WI38 (cell line): ENCODE results near the gene NUP160.
"Not testable (repeated sequence)": the region's sequence is repeated elsewhere in the genome, so short reads cannot be mapped to it uniquely, and the experiment has no call there.

Source experiments
- H3K4me3 ChIP-seq: 2 replicates; pipeline ENCODE4 v1.5.1; 2011; ENCODE audit warnings: low read depth, mild to moderate bottlenecking, control low read depth, low read length
- CTCF ChIP-seq: IDR thresholded peaks from 2 replicates; pipeline ENCODE4 v1.5.1; 2012; ENCODE audit warnings: low read depth, mild to moderate bottlenecking, control low read depth, low read length

NUP160 gene

GRCh38 chr11:47886096-47886495 is 37.9 kb upstream of the NUP160 start:
- no peak for TF ChIP-seq CTCF
- no peak overlapping the region for H3K4me3 ChIP-seq

GRCh38 chr11:47882437-47882836 is 34.3 kb upstream of the NUP160 start:
- H3K4me3 ChIP-seq, result not testable (repeated sequence)

GRCh38 chr11:47881145-47881544 is 33.0 kb upstream of the NUP160 start:
- TF ChIP-seq CTCF, result no peak
- no peak overlapping the region for H3K4me3 ChIP-seq

GRCh38 chr11:47879259-47880158 is 31.4 kb upstream of the NUP160 start:
- no peak for TF ChIP-seq CTCF
- H3K4me3 ChIP-seq, result no peak overlapping the region

- H3K4me3 ChIP-seq, result not testable (repeated sequence)
Observed at GRCh38 chr11:47875858-47876257, 27.7 kb upstream of the NUP160 start.

GRCh38 chr11:47870404-47870803 is 22.3 kb upstream of the NUP160 start:
- H3K4me3 ChIP-seq, result no peak overlapping the region
- no peak for TF ChIP-seq CTCF

GRCh38 chr11:47869544-47870393 is 21.6 kb upstream of the NUP160 start:
- no peak for TF ChIP-seq CTCF
- H3K4me3 ChIP-seq, result no peak overlapping the region

- TF ChIP-seq CTCF, result no peak
Observed at GRCh38 chr11:47867823-47868222, 19.7 kb upstream of the NUP160 start.

GRCh38 chr11:47866892-47867291 is 18.7 kb upstream of the NUP160 start:
- H3K4me3 ChIP-seq, result not testable (repeated sequence)

More at GRCh38 chr11:47867823-47868222, 19.7 kb upstream of the NUP160 start:
- H3K4me3 ChIP-seq, result no peak overlapping the region
